GM21423 (cell line): Measurements from ENCODE around the gene NRP1.
"Not testable (repeated sequence)": the region's sequence is repeated elsewhere in the genome, so short reads cannot be mapped to it uniquely, and the experiment has no call there.

Source experiments
- ATAC-seq: cut with Tn5 transposase; IDR thresholded peaks from one replicate; pipeline ENCODE4 v1.9.1; 2021; ENCODE audit warnings: mild to moderate bottlenecking, moderate library complexity; ENCODE audit not compliant: unreplicated experiment

NRP1 gene

DNA sequence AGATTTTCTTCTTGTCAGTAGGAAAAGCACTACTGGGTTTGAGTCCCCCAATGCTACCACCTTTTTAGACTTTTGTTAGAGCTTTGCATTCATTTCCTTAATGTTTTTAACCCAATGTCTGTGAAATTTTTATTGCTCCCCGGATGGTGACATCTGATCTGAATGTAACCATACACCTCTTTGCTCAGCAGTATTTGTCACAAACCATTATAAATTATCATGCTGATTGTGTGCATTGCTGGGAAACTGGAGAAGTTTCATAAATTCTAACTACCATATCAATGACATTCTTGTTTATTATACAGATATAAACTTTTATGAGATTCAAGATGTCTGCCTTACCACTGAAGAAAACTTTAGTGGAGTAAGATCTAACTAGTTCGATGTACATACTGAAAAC, 8.5 kb downstream of the NRP1 start:
- no peak for ATAC-seq

DNA sequence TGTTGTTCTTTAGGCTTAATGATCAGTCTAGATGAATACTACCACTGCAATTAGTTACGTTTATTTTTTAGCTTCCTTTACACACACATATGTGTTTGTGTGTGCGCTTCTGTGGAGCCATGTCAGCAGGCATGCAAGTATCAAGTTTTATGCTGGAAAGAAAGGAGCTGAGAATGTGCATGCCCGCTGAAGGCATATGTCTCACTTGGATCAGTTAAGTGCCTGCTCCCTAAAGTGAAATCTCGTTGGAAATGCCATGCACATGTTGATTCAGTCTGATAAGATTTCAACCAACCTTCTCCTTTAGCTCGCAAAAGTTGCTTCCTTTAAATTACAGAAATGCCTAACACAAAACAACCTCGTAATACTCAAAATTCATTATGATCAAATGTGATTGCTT, 10.7 kb downstream of the NRP1 start:
- ATAC-seq, result no peak

DNA sequence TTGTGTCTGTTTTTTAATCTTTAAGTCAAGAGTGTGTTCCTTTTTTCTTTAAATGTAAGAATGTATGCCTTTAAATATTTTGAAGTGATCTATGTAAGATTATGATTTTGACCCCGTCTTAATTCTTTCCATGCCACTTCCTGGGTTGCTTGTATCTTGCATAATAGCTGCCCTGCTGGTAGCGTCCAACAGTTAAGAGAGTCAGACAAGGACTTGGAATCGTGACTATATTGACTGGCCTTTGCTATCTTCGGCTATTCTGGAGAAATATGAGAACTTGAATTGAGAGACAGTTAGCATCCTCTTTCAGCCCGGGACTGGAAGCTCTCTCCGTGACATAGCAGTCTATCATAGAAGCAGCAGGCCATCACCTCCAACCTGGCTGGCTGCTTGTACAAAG, 13.0 kb downstream of the NRP1 start:
- no peak for ATAC-seq

DNA sequence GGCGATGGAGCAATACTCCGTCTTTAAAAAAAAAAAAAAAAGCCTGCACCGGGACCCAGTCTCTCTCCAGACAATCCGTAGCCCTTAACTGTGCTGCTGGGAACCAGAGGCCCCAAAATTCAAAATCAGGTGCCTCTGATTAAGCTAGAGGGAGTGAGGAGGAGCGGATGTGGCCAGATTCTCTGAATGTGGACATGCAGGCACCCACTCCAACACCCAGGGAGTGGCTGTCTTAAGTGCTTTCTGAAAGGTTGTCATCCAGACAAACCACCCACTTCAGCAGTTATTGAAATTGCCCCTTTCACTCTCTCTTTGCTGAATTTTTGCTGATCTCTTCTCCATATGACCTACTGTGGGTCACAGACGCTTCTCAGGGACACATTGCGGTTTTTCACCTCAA, 14.2 kb downstream of the NRP1 start:
- no peak for ATAC-seq

DNA sequence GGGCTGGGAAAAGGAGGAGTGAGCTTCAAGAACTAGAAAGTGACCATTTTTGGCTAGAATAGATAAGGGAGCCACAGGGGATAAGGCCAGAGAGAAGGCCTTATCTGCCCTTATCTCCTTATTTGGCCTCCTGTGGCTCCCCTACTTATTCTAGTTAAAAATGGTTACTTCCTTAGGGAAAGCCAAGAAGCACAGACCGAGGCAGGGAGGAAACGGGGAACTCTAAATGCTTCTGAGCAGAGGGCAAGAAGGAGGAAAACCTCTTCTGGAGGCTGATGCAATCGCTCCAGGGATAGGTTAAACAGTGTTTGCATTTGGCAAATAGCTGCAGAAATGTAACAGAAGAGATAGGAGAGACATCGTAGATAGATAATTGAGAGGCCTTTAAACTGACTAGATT, 18.6 kb downstream of the NRP1 start:
- ATAC-seq, result no peak

DNA sequence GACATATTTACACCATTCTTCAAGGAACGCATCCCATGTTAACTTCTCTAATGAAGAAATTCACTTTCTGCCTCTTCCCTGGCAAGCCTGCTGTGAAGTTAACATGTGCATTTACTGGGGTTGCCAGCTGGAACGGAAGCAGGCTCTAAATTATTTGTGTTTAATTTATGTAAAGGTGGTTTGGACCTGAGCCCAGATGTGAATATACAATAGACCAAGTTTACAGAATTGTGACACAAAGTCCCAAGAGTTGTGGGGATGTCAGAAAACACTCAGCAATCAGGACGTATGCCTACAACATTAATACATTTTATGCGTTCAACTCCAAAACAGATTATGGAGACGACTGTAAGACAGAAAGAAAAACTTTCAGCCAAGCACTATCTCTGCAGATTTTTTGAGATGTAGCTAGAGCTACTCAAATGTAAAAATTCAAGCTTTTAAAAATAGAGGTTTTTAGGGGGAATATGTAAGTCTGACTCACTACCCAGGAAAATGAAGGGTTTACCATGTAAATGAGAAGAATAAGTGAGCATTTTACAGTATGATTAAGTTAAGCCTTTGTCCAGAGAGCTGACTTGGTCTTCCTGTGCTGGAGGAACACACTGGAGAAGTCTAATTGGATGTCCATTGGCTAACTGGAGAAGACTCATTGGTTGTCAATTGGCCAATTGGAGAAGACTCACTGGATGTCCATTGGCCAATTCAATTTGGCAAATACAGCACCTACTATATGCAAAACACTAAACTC, 19.5 kb downstream of the NRP1 start:
- no peak for ATAC-seq

DNA sequence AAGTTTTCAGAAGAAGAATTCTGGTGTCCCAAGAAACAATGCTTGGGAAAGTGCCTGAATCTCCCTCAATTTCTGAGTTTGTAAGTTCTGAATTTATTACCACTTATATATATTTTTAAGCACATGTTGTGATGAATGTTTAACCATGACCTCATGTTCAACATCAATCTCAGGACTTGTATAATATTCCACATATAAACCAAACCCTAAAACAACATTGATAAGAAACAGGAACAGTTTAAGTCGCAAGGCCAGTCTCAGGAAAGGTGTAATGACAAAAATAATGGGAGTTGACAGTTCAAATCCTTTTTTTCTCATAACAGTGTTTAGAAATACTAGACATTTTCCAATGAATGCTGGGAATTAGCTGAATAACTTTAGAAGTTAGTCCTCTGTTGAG, 22.8 kb downstream of the NRP1 start:
- ATAC-seq, result no peak

DNA sequence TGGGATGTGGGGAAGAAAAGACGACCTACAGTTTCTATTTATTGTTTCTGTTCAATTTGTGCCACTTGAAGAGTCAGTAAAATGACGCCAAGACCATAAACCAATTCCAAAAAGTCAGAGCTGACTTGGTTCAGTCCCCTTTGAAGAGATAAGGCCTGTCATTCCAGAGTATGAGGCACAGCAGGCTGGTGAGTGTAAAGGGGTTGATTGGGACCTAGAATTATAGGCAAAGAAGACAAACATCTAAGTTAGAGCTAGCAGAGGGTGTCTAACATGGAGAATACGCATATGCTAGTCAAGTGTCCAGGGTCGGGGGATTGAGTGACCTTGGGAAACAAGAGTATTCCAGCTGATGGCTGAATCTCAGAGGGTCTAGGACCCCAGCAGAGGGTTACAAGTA, 23.6 kb downstream of the NRP1 start:
- ATAC-seq, result no peak

DNA sequence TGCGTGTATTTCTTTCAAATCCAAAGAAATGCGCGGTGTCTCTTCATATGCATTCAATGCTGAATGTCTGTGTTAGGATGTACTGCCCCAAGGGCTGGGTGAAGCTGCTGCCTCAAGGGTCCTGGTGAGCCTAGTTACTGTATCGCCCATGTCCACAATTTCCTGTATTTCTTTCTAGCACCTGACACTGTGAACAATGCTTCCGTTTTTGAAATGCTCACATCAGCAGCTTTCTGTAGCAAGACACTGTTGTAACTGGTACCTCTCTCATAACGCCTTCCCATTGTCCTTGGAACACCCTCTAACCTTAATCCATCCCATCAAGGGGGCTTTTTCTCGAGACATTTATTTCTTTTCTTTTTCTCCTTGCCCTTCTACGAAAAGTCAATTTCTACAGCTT, 25.1 kb downstream of the NRP1 start:
- ATAC-seq, result no peak

DNA sequence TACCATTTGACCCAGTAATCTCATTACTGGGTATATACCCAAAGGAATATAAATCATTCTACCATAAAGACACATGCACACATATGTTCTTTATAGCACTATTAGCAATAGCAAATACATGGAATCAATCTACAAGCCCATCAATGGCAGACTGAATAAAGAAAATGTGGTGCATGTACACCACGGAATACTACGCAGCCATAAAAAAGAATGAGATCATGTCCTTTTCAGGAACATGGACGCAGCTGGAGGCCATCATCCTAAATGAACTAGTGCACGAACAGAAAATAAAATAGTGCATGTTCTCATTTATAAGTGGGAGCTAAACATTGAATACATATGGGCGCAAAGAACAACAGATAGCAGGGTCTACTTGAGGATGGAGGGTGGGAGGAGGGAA, 26.6 kb downstream of the NRP1 start:
- ATAC-seq, result no peak

DNA sequence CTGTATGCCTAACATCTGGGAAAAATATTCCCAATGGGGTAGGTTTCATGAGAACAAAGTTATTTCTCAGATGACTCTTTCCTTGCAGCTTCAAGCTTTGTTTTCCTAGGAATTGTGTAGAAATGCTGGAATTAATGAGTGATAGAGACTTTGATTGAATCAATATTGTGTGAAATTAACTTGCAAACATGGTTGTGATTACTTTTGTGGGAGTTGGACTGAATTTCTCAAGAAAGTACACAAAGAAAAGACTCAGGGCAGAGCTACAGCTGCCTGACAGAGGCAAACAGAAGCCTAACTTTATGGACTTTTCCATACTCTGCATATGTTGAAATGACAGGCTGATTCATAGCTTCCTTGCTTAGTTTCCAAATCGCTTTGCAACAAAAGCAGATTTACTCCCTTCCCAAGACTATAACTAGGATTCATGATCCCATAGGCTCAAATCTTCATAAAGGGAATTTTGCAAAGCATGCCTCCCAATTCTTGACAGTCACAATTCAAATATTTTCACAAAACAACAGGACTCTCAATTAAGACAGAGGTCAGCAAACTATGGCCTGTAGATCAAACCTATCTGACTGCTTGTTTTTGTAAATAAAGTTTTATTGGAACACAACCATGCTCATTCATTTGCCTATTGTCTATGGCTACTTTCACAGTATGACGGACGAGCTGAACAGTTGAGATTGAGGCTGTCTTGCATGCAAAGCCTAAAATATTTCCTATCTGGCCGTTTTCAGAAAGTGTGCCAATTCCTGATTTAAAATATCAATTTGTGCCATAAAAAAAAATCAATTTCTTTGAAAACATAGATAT, 27.6 kb downstream of the NRP1 start:
- ATAC-seq, result no peak

DNA sequence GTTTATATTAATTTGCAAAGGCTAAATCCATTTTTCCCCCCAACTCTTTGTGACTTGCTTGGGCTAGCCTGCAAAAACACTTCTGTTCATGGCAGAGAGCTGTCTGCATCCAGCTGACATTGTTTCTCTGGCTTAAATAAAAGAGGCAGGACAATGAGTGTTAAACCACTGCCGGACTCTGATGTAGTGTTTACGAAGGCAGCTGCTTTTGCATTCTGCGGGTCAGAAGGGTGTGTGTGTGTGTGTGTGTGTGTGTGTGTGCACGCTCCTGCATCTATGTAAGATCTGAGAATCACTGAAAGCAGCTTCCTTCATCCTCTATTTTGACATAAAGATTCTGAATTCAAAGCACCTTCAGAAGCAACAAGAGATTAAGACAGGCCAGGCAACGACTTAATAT, 28.3 kb downstream of the NRP1 start:
- ATAC-seq, result no peak

DNA sequence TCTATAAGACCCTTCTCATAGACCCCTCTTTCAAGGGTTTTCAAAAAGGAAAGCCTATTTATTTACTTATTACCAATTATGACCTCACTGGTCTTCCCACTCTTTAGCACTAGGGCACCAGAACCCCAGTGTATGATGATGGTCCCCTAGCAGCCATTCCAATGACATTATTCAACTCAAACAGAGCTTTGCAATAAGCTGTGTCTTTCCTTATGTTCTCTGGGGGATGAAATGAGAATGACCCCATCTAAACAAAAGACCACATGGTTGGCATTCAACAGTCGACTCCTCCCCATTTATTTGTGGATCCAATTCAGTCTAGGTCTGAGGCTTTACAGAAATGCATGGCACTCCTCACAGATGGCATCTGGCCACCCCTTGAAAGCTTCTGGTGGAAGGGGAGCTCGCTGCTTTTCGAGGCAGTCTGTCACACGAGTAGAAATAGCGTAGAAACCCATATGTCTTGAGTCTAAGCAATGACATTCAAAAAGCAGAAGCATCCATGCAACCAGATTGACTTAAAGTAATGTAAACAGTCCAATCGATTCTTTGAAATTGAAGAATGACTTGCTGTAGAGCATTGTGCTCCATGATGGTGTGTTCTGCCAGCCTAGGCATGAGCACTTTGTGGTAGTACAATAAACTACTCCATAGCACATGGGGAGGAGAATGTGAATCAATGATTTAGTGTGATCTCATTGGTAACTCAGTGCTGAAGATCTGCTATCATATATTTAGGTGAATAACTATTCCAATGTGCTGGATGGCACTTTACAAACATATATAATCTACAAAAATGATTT, 29.8 kb downstream of the NRP1 start:
- no peak for ATAC-seq

DNA sequence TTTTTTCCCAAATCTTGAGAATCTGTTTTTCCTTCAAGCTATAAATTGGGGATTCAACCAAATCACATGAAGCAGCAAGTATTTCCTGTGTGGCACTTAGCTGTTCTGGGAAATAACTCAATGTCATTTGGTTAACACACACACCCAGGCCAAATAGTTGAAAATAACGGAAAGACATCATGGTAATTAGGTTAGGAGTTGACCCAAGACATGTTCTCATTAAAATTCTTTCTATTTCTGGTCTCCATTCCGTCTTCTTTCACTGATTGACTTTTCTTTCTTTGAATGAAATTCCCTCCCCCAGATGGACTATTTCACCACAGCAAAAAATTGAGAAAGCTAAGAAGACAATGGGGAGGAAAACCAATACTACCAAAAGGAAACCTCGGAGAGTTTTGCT, 30.5 kb downstream of the NRP1 start:
- no peak for ATAC-seq

DNA sequence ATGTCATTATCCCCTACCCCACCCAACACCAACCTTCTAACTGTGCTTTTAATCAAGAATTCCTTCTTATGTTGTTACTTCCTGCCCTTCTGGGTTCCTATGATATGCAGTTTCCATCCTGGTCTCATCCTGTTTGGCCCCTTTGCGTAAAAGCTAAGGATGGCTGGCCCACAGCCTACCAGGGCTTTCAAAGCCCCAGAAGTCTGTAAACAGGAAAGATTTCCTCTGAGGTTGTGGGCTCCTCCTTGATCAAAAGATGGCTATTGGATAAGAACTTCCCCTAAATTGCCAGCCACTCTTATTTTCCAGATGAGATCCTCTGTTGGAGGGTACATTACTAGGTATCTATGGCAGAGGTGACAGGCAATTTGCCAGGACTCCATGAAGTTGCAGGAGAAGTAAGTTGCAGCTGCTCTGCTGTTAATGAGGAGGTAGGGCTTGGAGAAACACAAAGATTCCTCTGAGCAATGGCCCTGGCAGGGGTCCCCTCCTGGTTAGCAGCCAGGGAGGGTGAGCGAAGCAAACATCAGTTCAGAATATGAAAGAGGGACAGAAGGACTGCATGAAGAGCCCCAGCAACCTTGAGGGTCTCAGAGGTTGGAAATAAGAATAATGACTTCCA, 32.1 kb downstream of the NRP1 start:
- no peak for ATAC-seq

DNA sequence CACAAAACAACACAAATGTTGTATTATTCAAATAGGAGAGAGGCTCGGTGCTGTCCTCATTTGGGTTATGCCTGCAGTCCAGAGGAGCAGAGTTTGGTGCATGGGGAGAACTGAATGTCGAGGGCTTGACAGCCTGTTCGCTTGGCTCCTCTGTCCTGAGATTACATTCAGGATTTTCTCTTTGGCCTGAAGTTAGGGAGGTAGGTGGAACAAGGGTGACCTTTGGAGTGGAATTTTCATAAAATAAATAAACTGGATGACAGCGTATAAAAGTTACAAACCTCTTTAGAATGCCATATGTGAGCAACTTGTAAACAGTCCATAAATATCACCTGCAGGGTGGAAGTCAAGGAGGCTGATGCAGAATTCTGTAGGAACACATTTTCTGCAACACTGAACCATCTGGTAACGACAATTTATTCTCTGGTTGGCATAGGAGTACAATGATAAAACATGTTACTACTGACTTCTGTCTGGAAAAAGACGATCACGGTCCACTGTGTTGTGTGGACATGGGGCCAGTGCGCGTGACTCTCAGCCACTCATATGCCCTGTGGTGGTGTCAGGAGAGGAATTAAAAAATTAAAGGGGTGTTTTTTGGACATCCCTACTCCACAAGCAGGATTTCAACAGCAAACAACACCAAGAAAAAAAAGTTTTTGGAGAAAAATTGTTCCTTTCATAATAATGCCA, 33.2 kb downstream of the NRP1 start:
- no peak for ATAC-seq

DNA sequence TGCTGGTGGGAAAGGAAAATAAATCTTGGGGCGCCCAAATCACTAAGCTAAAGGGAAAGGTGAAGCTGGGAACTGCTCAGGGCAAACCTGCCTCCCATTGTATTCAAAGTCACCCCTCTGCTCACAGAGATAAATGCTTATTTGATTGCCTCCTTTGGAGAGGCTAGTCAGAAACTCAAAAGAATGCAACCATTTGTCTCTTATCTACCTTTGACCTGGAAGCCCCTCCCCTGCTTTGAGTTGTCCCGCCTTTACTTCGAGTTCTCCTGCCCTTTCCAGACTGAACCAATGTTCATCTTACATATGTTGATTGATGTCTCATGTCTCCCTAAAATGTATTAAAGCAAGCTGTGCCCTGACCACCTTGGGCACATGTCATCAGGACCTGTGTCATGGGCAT, 33.9 kb downstream of the NRP1 start:
- ATAC-seq, result not testable (repeated sequence)

DNA sequence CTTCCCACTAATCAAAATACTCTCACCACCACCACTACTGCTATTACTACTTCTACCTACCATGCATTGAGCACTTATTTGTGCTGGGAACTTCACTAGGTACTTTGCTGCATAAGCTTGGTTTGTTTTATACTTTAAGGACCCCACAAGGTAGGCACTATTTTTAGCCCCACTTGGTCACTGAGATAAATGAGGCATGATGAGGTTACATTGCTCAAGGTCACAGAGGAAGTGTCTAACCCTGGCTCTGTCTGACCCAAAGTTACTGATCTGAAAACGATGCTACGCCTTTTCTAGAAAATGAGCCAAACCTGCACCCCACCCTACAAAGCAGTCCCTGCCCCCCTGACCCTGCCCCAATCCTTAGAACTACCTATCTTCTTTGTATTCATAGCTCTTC, 35.6 kb downstream of the NRP1 start:
- no peak for ATAC-seq

DNA sequence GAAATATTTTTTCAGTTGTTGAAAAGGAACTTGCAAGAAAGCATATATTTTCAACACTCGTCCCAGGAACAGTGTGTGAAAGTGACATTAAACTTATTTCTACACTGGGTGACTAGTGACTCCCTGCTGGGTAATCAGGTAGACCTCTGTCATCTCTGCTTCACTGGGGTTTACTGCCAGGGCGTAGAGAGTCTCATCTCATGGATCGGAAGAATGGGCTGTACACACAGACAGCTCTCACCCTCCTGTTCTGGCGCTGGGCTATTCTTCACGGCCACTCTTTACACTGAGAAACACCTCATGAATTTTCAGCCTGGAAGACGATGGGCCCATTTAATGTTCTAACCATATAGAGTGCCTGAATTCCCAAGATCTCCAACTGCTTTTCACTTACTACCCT, 36.4 kb downstream of the NRP1 start:
- ATAC-seq, result no peak

DNA sequence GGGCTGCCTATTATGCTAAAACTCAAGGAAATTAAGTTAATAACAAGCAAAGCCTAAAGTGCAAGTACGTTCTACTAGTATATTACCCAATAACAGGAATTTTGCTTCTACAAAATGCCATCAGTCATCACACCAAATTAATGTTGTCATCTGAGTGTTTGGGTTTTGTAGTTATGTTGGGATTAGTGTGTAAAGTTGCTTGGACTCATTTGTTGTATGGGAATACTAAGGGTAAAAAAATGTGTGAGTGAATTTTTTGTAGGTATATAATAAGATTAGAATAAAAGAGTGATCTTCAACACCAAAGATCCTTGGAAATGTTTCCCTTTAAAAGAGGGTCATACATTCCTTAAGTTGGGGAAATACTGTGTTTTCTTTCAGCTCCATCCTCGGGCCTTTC, 38.6 kb downstream of the NRP1 start:
- no peak for ATAC-seq
